Mesenchymal stem cell (in vitro differentiated cells and primary cell): ENCODE results near the gene OR10G7.
"Not testable (repeated sequence)": the region's sequence is repeated elsewhere in the genome, so short reads cannot be mapped to it uniquely, and the experiment has no call there.

ENCODE experiments used
- DNase-seq: peaks from one replicate; pipeline ENCODE4 v3.0.0-alpha.2; 2013
- H2AFZ ChIP-seq: one replicate; pipeline ENCODE4 v1.6.1; 2013; ENCODE audit warnings: low read depth, mild to moderate bottlenecking, control low read depth, inconsistent platforms, low read length, moderate library complexity
- H2AK5ac ChIP-seq: 2 replicates; pipeline ENCODE4 v1.6.1; 2013; ENCODE audit warnings: low read length, moderate library complexity, mild to moderate bottlenecking, inconsistent platforms; ENCODE audit not compliant: severe bottlenecking
- H2BK120ac ChIP-seq: one replicate; pipeline ENCODE4 v1.6.1; 2013; ENCODE audit warnings: low read depth, mild to moderate bottlenecking, inconsistent platforms, low read length, moderate library complexity
- H2BK12ac ChIP-seq, 2 experiments: one replicate each; pipeline ENCODE4 v1.6.1; 2013; ENCODE audit warnings: inconsistent platforms in 2 of 2, low read length in 2 of 2, mild to moderate bottlenecking in 2 of 2, moderate library complexity in 2 of 2, control low read depth in 1 of 2
- H2BK15ac ChIP-seq: one replicate; pipeline ENCODE4 v1.6.1; 2013; ENCODE audit warnings: mild to moderate bottlenecking, low read depth, inconsistent platforms; ENCODE audit not compliant: poor library complexity, severe bottlenecking
- H2BK5ac ChIP-seq: 2 replicates; pipeline ENCODE4 v1.6.1; 2013; ENCODE audit warnings: low read depth, mild to moderate bottlenecking, low read length, control low read depth, inconsistent platforms; ENCODE audit not compliant: poor library complexity, severe bottlenecking
- H3K14ac ChIP-seq, 2 experiments: one replicate each; pipeline ENCODE4 v1.6.1; 2013; ENCODE audit warnings: inconsistent platforms in 2 of 2, low read length in 2 of 2, control low read depth in 1 of 2, mild to moderate bottlenecking in 1 of 2, moderate library complexity in 1 of 2
- H3K18ac ChIP-seq, 2 experiments: one replicate each; pipeline ENCODE4 v1.6.1; 2013; ENCODE audit warnings: inconsistent platforms in 2 of 2, low read length in 2 of 2, control low read depth in 1 of 2, low read depth in 1 of 2, mild to moderate bottlenecking in 1 of 2
- H3K23ac ChIP-seq, 2 experiments: one replicate each; pipeline ENCODE4 v1.6.1; 2013; ENCODE audit warnings: inconsistent platforms in 2 of 2, low read length in 2 of 2, mild to moderate bottlenecking in 2 of 2, moderate library complexity in 2 of 2, control low read depth in 1 of 2
- H3K27ac ChIP-seq: 2 replicates; pipeline ENCODE4 v1.5.1; 2013; ENCODE audit warnings: mild to moderate bottlenecking, moderate library complexity, low read length, control low read depth, inconsistent platforms; ENCODE audit not compliant: poor library complexity, severe bottlenecking
- H3K27me3 ChIP-seq, 2 experiments: 2 replicates each; pipeline versions ENCODE4 v1.6.1 to v1.7.0; 2013; ENCODE audit warnings: low read length in 2 of 2, mild to moderate bottlenecking in 2 of 2, moderate library complexity in 2 of 2, control low read depth in 1 of 2, inconsistent platforms in 1 of 2; ENCODE audit not compliant: control insufficient read depth in 1 of 2, insufficient read depth in 1 of 2
- H3K36me3 ChIP-seq, 2 experiments: 2 replicates each; pipeline versions ENCODE4 v1.6.1 to v1.7.0; 2013; ENCODE audit warnings: low read length in 2 of 2, control low read depth in 1 of 2, inconsistent platforms in 1 of 2, low read depth in 1 of 2, mild to moderate bottlenecking in 1 of 2; ENCODE audit not compliant: insufficient read depth in 2 of 2, control insufficient read depth in 1 of 2
- H3K4ac ChIP-seq, 2 experiments: one replicate each; pipeline ENCODE4 v1.6.1; 2013; ENCODE audit warnings: inconsistent platforms in 2 of 2, low read length in 2 of 2, mild to moderate bottlenecking in 2 of 2, moderate library complexity in 2 of 2, control low read depth in 1 of 2, low read depth in 1 of 2
- H3K4me1 ChIP-seq: 2 replicates; pipeline ENCODE4 v1.6.1; 2013; ENCODE audit warnings: low read depth, low read length, control low read depth; ENCODE audit not compliant: control insufficient read depth, insufficient read depth
- H3K4me2 ChIP-seq: 2 replicates; pipeline ENCODE4 v1.6.1; 2013; ENCODE audit warnings: low read length, mild to moderate bottlenecking, inconsistent platforms; ENCODE audit not compliant: poor library complexity, severe bottlenecking
- H3K4me3 ChIP-seq, 2 experiments: 2 replicates each; pipeline versions ENCODE4 v1.5.1 to v1.7.0; 2013; ENCODE audit warnings: low read length in 2 of 2, mild to moderate bottlenecking in 2 of 2, control low read depth in 1 of 2, low read depth in 1 of 2; ENCODE audit not compliant: insufficient read depth in 1 of 2
- H3K79me1 ChIP-seq: replicated peaks from 2 replicates; pipeline ENCODE4 v1.6.1; 2013; ENCODE audit warnings: mild to moderate bottlenecking, control low read depth, low read length, inconsistent platforms; ENCODE audit not compliant: poor library complexity, severe bottlenecking
- H3K9ac ChIP-seq: 2 replicates; pipeline ENCODE4 v1.7.0; 2013; ENCODE audit warnings: mild to moderate bottlenecking, low read length, moderate library complexity
- H3K9me3 ChIP-seq: 2 replicates; pipeline ENCODE4 v1.7.0; 2013; ENCODE audit warnings: mild to moderate bottlenecking, low read length; ENCODE audit not compliant: control insufficient read depth
- H4K8ac ChIP-seq: one replicate; pipeline ENCODE4 v1.6.1; 2013; ENCODE audit warnings: inconsistent platforms, mild to moderate bottlenecking, low read length, moderate library complexity
- H4K91ac ChIP-seq: one replicate; pipeline ENCODE4 v1.6.1; 2013; ENCODE audit warnings: mild to moderate bottlenecking, low read length, inconsistent platforms
- WGBS: methylation state at CpG from one replicate; pipeline ENCODE4 v1.1.7; 2013; ENCODE audit warnings: mixed read lengths; 5-methylcytosine and 5-hydroxymethylcytosine counted together

Gene OR10G7

DNA sequence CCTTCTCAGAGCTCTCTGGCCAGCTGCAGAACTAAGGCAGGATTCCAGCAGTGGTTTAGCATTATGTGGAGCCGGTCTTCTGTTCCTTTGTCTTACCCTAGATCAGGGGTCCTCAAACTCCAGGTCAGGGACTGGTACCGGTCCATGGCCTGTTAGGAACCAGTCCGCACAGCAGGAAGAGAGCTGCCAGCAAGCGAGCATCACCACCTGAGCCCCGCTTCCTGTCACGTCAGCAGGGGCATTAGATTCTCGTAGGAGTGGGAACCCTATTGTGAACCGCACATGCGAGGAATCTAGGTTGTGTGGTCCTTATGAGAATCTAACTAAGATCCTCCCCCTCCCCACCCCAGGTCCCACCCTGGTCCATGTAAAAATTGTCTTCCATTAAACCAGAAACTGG lies 1.6 kb downstream of the OR10G7 start:
- 91% methylated on average over 9 of the region's 9 CpGs for WGBS
- no peaks in the 10 kb centered on the region for H3K79me1 ChIP-seq
- H3K27me3 ChIP-seq, result no peaks in the 10 kb centered on the region
- no peak overlapping the region for H2BK5ac ChIP-seq
- no peak overlapping the region for H2BK120ac ChIP-seq
- H3K4me3 ChIP-seq, result no peak overlapping the region
- no peak overlapping the region for H3K14ac ChIP-seq
- no peak overlapping the region for H4K91ac ChIP-seq
- no peaks in the 10 kb centered on the region for H3K4me1 ChIP-seq
- H3K18ac ChIP-seq, result no peak overlapping the region
- no peak overlapping the region for H3K27ac ChIP-seq
- no peak overlapping the region for H2AK5ac ChIP-seq
- no peak overlapping the region for H2BK12ac ChIP-seq
- H4K8ac ChIP-seq, result no peak overlapping the region
- H2AFZ ChIP-seq, result no peak overlapping the region
- no peak for DNase-seq
- no peaks in the 10 kb centered on the region for H3K36me3 ChIP-seq
- no peak overlapping the region for H3K4me2 ChIP-seq
- no peak overlapping the region for H3K9ac ChIP-seq
- no peak overlapping the region for H2BK15ac ChIP-seq
- no peak overlapping the region for H3K23ac ChIP-seq
- H3K4ac ChIP-seq, result no peak overlapping the region
- no peaks in the 10 kb centered on the region for H3K9me3 ChIP-seq

DNA sequence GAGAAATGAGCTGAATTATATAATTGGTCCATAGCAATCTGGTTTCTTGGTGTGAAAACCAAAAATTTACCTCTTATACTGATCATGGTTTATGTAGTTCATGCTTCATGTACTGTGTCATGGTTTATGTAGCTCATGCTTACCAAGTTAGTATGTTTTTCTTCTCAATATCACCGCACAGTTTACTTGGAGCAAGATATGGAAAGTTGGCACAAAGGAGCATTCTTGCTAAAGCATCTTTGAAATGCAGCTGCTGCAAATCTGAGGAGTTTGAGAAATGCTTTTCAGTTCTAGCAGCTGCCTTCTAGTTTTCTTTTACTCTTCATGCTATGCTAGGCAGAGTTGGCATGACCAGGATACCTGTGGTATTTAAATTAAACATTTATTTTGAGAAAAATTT lies 4.5 kb downstream of the OR10G7 start:
- Histone ChIP-seq H3K9me3 (no peaks in the 10 kb centered on the region), H4K91ac (no peak overlapping the region), H3K4me3 (no peak overlapping the region), H3K27me3 (no peaks in the 10 kb centered on the region), H4K8ac (no peak overlapping the region), H3K23ac (no peak overlapping the region), H3K4me1 (no peaks in the 10 kb centered on the region), H3K14ac (no peak overlapping the region), H3K4me2 (no peak overlapping the region), H3K9ac (no peak overlapping the region), H3K4ac (no peak overlapping the region), H3K27ac (no peak overlapping the region), H3K36me3 (no peaks in the 10 kb centered on the region), H2AK5ac (no peak overlapping the region), H3K18ac (no peak overlapping the region), H3K79me1 (no peaks in the 10 kb centered on the region), H2BK12ac (no peak overlapping the region), H2BK5ac (no peak overlapping the region), H2AFZ (no peak overlapping the region), H2BK15ac (no peak overlapping the region), H2BK120ac (no peak overlapping the region)
- 100% methylated on average over 1 of the region's 1 CpG for WGBS
- no peak for DNase-seq

DNA sequence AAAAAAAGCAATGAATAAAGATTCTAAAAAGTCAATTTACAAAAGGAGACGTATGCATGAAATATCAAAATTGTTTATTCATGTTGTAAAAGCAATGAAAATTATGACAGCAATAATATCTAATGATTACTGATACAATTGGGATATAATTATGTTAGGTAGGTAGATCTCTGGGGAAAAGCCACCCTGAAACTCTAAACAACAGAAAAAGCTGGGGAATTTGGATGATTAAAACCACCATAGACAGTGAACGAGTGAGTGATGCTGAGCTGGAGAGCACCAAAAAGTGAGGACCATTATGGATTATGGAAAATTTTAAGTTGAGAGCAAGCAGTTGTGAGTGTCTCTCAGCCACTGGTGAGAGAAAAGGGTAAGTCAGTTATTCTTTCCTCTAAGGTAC lies 14.6 kb downstream of the OR10G7 start, which contains the start of gene OR10G8:
OR10G8 (plus strand) TSS at position 301 of the 400 bp plus-strand sequence. CDS start 2,825 bp downstream, outside the sequence.
- Histone ChIP-seq H3K4me2 (no peak within 1 kb of the TSS), H2AK5ac (no peak within 1 kb of the TSS), H3K14ac (no peak within 1 kb of the TSS), H3K18ac (no peak within 1 kb of the TSS), H3K4ac (no peak within 1 kb of the TSS), H3K23ac (no peak within 1 kb of the TSS), H3K27me3 (no peaks in the 10 kb centered on the region), H3K27ac (no peak within 1 kb of the TSS), H2BK15ac (no peak within 1 kb of the TSS), H3K36me3 (no peaks in the 10 kb centered on the region), H3K79me1 (no peaks in the 10 kb centered on the region), H2BK5ac (no peak within 1 kb of the TSS), H3K9me3 (no peaks in the 10 kb centered on the region), H4K91ac (no peak within 1 kb of the TSS), H4K8ac (no peak within 1 kb of the TSS), H3K4me3 (no peak within 1 kb of the TSS), H2AFZ (no peak within 1 kb of the TSS), H2BK12ac (no peak within 1 kb of the TSS), H3K4me1 (no peaks in the 10 kb centered on the region), H3K9ac (no peak within 1 kb of the TSS), H2BK120ac (no peak within 1 kb of the TSS)
- WGBS, result 53% methylated on average over 1 of the region's 2 CpGs
- DNase-seq, result no peak

DNA sequence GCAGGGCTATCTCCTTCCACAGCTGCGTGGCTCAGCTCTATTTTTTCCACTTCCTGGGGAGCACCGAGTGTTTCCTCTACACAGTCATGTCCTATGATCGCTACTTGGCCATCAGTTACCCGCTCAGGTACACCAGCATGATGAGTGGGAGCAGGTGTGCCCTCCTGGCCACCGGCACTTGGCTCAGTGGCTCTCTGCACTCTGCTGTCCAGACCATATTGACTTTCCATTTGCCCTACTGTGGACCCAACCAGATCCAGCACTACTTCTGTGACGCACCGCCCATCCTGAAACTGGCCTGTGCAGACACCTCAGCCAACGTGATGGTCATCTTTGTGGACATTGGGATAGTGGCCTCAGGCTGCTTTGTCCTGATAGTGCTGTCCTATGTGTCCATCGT lies 25.3 kb downstream of the OR10G7 start:
- not testable (repeated sequence) for H3K4me2 ChIP-seq, H3K79me1 ChIP-seq, H2BK15ac ChIP-seq, H3K23ac ChIP-seq, H3K27ac ChIP-seq, H2AK5ac ChIP-seq, H2BK120ac ChIP-seq, H3K27me3 ChIP-seq, H2BK12ac ChIP-seq, H2AFZ ChIP-seq, H2BK5ac ChIP-seq, H3K4ac ChIP-seq, H3K9ac ChIP-seq, H3K36me3 ChIP-seq, DNase-seq, H3K18ac ChIP-seq, H4K8ac ChIP-seq, H3K4me1 ChIP-seq, H3K14ac ChIP-seq, H3K4me3 ChIP-seq, H4K91ac ChIP-seq, H3K9me3 ChIP-seq
- WGBS, result 85% methylated on average over 4 of the region's 9 CpGs
